Measurements from ENCODE around the gene TGFB3. TPM values are rescaled to one million over a fixed set of nuclear protein-coding genes. Genes with fewer than 3 reads are reported as not detected.
"Not testable (repeated sequence)": the region's sequence is repeated elsewhere in the genome, so short reads cannot be mapped to it uniquely, and the experiment has no call there.

TGFB3 gene
- total and polyA plus RNA-seq, 2 of the 13 experiments (the other 11 are each of a cell fraction or from before 2014, with no cell fraction given) = 1.4 to 2.5 TPM

DNA sequence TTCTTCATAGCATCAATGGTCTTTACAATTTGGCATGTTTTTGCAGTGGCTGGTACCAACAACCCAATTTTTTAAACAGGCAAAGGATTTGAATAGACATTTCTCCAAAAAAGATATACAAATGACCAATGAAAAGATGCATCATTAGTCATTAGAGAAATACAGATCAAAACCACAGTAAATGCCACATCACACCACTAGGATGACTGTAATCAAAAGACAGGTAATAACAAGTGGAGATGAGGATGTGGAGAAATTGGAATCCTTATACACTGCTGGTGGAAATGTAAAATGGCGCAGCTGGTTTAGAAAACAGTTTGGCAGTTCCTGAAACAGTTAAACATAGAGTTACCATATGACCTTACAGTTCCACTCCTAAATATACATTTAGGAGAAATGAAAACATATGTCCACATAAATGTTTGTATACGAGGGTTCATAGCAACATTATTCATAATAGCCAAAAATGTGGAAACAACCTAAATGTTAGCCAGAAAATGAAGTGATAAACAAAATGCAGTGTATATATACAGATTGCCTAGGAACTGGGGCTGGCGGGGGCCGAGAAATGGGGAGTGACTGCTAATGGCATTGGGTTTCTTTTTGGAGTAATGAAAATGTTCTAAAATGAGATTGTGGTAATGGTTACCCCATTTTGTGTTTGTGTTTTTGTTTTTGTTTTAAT is 55.2 kb downstream of the TGFB3 start:
- no peaks in the 10 kb centered on the region for H3K4me1 ChIP-seq (ENCODE audit: insufficient read depth, low read length)
- no peak overlapping the region for H3K9ac ChIP-seq (ENCODE audit: insufficient read depth, low read depth, low read length)
- no peaks in the 10 kb centered on the region for H3K79me2 ChIP-seq (ENCODE audit: insufficient read depth, low read length)
- no peak overlapping the region for H3K4me3 ChIP-seq (replicated peaks in 1 of 3; ENCODE audit: insufficient read depth in 1 of 3, low read depth in 2 of 3, low read length in 3 of 3)
- intact Hi-C loops (cut with micrococcal nuclease; ENCODE audit: unreplicated experiment) (no loop called here), in situ Hi-C loops (cut with HindIII; ENCODE audit: extremely low pct_ligation_motif_present, low pct_unique_long_range_greater_than_20kb) (no loop called here)
- ATAC-seq = no peak
- WGBS (ENCODE audit: low lambda C conversion rate) = over 99% methylated on average over 4 of the region's 4 CpGs
- no peaks in the 10 kb centered on the region for H3K9me3 ChIP-seq (ENCODE audit: low read length)
- H2AFZ ChIP-seq (ENCODE audit: low read length) = no peak overlapping the region
- no peaks in the 10 kb centered on the region for H3K27me3 ChIP-seq (ENCODE audit: control insufficient read depth in 1 of 2, insufficient read depth in 2 of 2, low read length in 2 of 2)
- CTCF ChIA-PET (ENCODE audit: low intra/inter-chr PET ratio, low total read pairs) = no interaction called here
- FAIRE-seq = no peak
- TF ChIP-seq MED13 (CRISPR knock-in tag; IDR thresholded peaks at IDR 0.05) (no peak), YEATS2 (CRISPR knock-in tag; IDR thresholded peaks at IDR 0.05; ENCODE audit: borderline replicate concordance) (no peak), RBM39 (IDR thresholded peaks at IDR 0.05; ENCODE audit: low read depth, low read length, poor library complexity, severe bottlenecking) (no peak), ZEB1 (IDR thresholded peaks at IDR 0.05; ENCODE audit: insufficient replicate concordance, low read depth) (no peak), SRSF4 (IDR thresholded peaks at IDR 0.05; ENCODE audit: low read depth, low read length, poor library complexity, severe bottlenecking) (no peak), ZFP36L2 (CRISPR knock-in tag; IDR thresholded peaks at IDR 0.05) (no peak), ZNF180 (CRISPR knock-in tag; IDR thresholded peaks at IDR 0.05; ENCODE audit: borderline replicate concordance, low read depth) (no peak), SNRNP70 (IDR thresholded peaks at IDR 0.05; ENCODE audit: low read depth, low read length) (no peak), TOE1 (CRISPR knock-in tag; IDR thresholded peaks at IDR 0.05) (no peak), ZKSCAN1 (IDR thresholded peaks at IDR 0.05; ENCODE audit: low read length) (no peak)
- TF ChIP-seq, protein P1, sequence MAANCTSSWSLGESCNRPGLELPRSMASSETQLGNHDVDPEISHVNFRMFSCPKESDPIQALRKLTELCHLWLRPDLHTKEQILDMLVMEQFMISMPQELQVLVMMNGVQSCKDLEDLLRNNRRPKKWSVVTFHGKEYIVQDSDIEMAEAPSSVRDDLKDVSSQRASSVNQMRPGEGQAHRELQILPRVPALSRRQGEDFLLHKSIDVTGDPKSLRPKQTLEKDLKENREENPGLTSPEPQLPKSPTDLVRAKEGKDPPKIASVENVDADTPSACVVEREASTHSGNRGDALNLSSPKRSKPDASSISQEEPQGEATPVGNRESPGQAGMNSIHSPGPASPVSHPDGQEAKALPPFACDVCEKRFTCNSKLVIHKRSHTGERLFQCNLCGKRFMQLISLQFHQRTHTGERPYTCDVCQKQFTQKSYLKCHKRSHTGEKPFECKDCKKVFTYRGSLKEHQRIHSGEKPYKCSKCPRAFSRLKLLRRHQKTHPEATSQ (CRISPR knock-in tag; IDR thresholded peaks at IDR 0.05; ENCODE audit: borderline replicate concordance) = no peak
- TF ChIP-seq, protein P2, sequence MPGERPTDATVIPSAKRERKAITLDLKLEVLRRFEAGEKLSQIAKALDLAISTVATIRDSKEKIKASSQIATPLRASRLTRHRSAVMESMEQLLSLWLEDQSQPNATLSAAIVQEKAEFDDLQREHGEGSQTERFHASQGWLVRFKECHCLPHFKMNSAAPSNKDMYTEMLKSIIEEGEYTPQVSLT (CRISPR knock-in tag; IDR thresholded peaks at IDR 0.05; ENCODE audit: borderline replicate concordance, low read depth) = no peak
- TF ChIP-seq, protein P3, sequence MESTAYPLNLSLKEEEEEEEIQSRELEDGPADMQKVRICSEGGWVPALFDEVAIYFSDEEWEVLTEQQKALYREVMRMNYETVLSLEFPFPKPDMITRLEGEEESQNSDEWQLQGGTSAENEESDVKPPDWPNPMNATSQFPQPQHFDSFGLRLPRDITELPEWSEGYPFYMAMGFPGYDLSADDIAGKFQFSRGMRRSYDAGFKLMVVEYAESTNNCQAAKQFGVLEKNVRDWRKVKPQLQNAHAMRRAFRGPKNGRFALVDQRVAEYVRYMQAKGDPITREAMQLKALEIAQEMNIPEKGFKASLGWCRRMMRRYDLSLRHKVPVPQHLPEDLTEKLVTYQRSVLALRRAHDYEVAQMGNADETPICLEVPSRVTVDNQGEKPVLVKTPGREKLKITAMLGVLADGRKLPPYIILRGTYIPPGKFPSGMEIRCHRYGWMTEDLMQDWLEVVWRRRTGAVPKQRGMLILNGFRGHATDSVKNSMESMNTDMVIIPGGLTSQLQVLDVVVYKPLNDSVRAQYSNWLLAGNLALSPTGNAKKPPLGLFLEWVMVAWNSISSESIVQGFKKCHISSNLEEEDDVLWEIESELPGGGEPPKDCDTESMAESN (CRISPR knock-in tag; conservative IDR thresholded peaks at IDR 0.05) = no peak
- no TSS peak for BruUV-seq (replicated peaks)
- DNase-seq (ENCODE audit: low spot score) = no peak
- H4K20me1 ChIP-seq (ENCODE audit: insufficient read depth, low read length) = no peaks in the 10 kb centered on the region
- POLR2A ChIA-PET = no interaction called here
- H3K36me3 ChIP-seq (replicated peaks in 1 of 2; ENCODE audit: control insufficient read depth in 1 of 2, insufficient read depth in 2 of 2, low read length in 2 of 2) = no peaks in the 10 kb centered on the region
- no peak overlapping the region for H3K4me2 ChIP-seq (ENCODE audit: low read depth, low read length)
- no peak overlapping the region for H3K27ac ChIP-seq (ENCODE audit: extremely low read length, insufficient read depth, low read length)

DNA sequence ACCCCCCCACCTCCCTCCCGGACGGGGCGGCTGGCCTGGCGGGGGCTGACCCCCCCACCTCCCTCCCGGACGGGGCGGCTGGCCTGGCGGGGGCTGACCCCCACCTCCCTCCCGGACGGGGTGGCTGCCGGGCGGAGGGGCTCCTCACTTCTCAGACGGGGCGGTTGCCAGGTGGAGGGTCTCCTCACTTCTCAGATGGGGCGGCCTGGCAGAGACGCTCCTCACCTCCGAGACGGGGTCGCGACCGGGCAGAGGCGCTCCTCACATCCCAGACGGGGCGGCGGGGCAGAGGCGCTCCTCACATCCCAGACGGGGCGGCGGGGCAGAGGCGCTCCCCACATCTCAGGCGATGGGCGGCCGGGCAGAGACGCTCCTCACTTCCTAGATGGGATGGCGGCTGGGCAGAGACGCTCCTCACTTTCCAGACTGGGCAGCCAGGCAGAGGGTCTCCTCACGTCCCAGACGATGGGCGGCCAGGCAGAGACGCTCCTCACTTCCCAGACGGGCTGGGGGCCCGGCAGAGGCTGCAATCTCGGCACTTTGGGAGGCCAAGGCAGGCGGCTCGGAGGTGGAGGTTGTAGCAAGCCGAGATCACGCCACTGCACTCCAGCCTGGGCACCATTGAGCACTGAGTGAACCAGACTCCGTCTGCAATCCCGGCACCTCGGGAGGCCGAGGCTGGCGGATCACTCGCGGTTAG is 56.5 kb downstream of the TGFB3 start:
- WGBS (ENCODE audit: low lambda C conversion rate) = 86% methylated on average over 8 of the region's 54 CpGs
- in situ Hi-C loops (cut with HindIII; ENCODE audit: extremely low pct_ligation_motif_present, low pct_unique_long_range_greater_than_20kb); H3K4me3 ChIP-seq (replicated peaks in 1 of 3; ENCODE audit: insufficient read depth in 1 of 3, low read depth in 2 of 3, low read length in 3 of 3); H2AFZ ChIP-seq (ENCODE audit: low read length); CTCF ChIA-PET (ENCODE audit: low intra/inter-chr PET ratio, low total read pairs); H3K79me2 ChIP-seq (ENCODE audit: insufficient read depth, low read length); H3K36me3 ChIP-seq (replicated peaks in 1 of 2; ENCODE audit: control insufficient read depth in 1 of 2, insufficient read depth in 2 of 2, low read length in 2 of 2); H3K9ac ChIP-seq (ENCODE audit: insufficient read depth, low read depth, low read length); POLR2A ChIA-PET; H3K4me1 ChIP-seq (ENCODE audit: insufficient read depth, low read length); H4K20me1 ChIP-seq (ENCODE audit: insufficient read depth, low read length); H3K27me3 ChIP-seq (ENCODE audit: control insufficient read depth in 1 of 2, insufficient read depth in 2 of 2, low read length in 2 of 2); ATAC-seq; H3K4me2 ChIP-seq (ENCODE audit: low read depth, low read length); BruUV-seq (replicated peaks); intact Hi-C loops (cut with micrococcal nuclease; ENCODE audit: unreplicated experiment); FAIRE-seq; DNase-seq (ENCODE audit: low spot score); H3K9me3 ChIP-seq (ENCODE audit: low read length); H3K27ac ChIP-seq (ENCODE audit: extremely low read length, insufficient read depth, low read length): not testable (repeated sequence)
